ENCODE data around the gene FAAH2.
"Not testable (repeated sequence)": the region's sequence is repeated elsewhere in the genome, so short reads cannot be mapped to it uniquely, and the experiment has no call there.

The FAAH2 gene

GRCh38 chrX:57286507-57287251 lies at the start of gene FAAH2:
TSS of gene FAAH2 (plus strand) at chrX:57286706. CDS start at chrX:57286826, 120 bp downstream.
- DNase-seq (ENCODE audit: low read depth), result no peak

- no peak for DNase-seq (ENCODE audit: low read depth)
Measured at GRCh38 chrX:57241967-57242366, 44.5 kb upstream of the FAAH2 start.

- DNase-seq (ENCODE audit: low read depth), result no peak
Measured at GRCh38 chrX:57251965-57252364, 34.5 kb upstream of the FAAH2 start.

GRCh38 chrX:57265126-57265525 lies 21.4 kb upstream of the FAAH2 start:
- DNase-seq (ENCODE audit: low read depth), result no peak

GRCh38 chrX:57266275-57266674 lies 20.2 kb upstream of the FAAH2 start:
- no peak for DNase-seq (ENCODE audit: low read depth)

- DNase-seq (ENCODE audit: low read depth), result no peak
Measured at GRCh38 chrX:57266871-57267270, 19.6 kb upstream of the FAAH2 start.

GRCh38 chrX:57267308-57267707 lies 19.2 kb upstream of the FAAH2 start:
- DNase-seq (ENCODE audit: low read depth), result no peak

- DNase-seq (ENCODE audit: low read depth), result no peak
Measured at GRCh38 chrX:57270980-57271379, 15.5 kb upstream of the FAAH2 start.

GRCh38 chrX:57282568-57282967 lies 3.9 kb upstream of the FAAH2 start:
- DNase-seq (ENCODE audit: low read depth), result no peak

- DNase-seq (ENCODE audit: low read depth), result no peak
Measured at GRCh38 chrX:57285001-57285400, 1.5 kb upstream of the FAAH2 start.

- no peak for DNase-seq (ENCODE audit: low read depth)
Measured at GRCh38 chrX:57289089-57289488, 2.6 kb downstream of the FAAH2 start.

GRCh38 chrX:57294961-57295360 lies 8.5 kb downstream of the FAAH2 start:
- DNase-seq (ENCODE audit: low read depth), result no peak

GRCh38 chrX:57295679-57296078 lies 9.2 kb downstream of the FAAH2 start:
- not testable (repeated sequence) for DNase-seq (ENCODE audit: low read depth)

- DNase-seq (ENCODE audit: low read depth), result no peak
Measured at GRCh38 chrX:57313583-57314215, 27.2 kb downstream of the FAAH2 start.

- DNase-seq (ENCODE audit: low read depth), result no peak
Measured at GRCh38 chrX:57329008-57329407, 42.5 kb downstream of the FAAH2 start.

- DNase-seq (ENCODE audit: low read depth), result not testable (repeated sequence)
Measured at GRCh38 chrX:57335790-57336189, 49.3 kb downstream of the FAAH2 start.

GRCh38 chrX:57353472-57354132 lies 67.1 kb downstream of the FAAH2 start:
- DNase-seq (ENCODE audit: low read depth), result no peak

- DNase-seq (ENCODE audit: low read depth), result no peak
Measured at GRCh38 chrX:57364145-57364544, 77.6 kb downstream of the FAAH2 start.

GRCh38 chrX:57366430-57366829 lies 79.9 kb downstream of the FAAH2 start:
- no peak for DNase-seq (ENCODE audit: low read depth)

- DNase-seq (ENCODE audit: low read depth), result no peak
Measured at GRCh38 chrX:57367649-57368048, 81.1 kb downstream of the FAAH2 start.

- no peak for DNase-seq (ENCODE audit: low read depth)
Measured at GRCh38 chrX:57368158-57368557, 81.7 kb downstream of the FAAH2 start.

- DNase-seq (ENCODE audit: low read depth), result no peak
Measured at GRCh38 chrX:57379296-57379695, 92.8 kb downstream of the FAAH2 start.

Data from CMK (cell line).